GM12801 (cell line): Measurements from ENCODE around the gene PNPLA2.

ENCODE experiments used
- CTCF ChIP-seq: IDR thresholded peaks from one replicate; pipeline ENCODE4 v1.5.1; 2011; ENCODE audit warnings: control low read depth; ENCODE audit not compliant: insufficient read length; ENCODE audit errors: extremely low read depth

PNPLA2 gene

GRCh38 chr11:867856-868358 is 49.2 kb downstream of the PNPLA2 start:
- TF ChIP-seq CTCF, result no peak

GRCh38 chr11:868394-868793 is 49.7 kb downstream of the PNPLA2 start:
- TF ChIP-seq CTCF, result no peak

- no peak for TF ChIP-seq CTCF
These were observed 50.1 kb downstream of the PNPLA2 start for GRCh38 chr11:868802-869201.

GRCh38 chr11:869399-870126 is 50.8 kb downstream of the PNPLA2 start:
- no peak for TF ChIP-seq CTCF

- TF ChIP-seq CTCF, result no peak
These were observed 51.4 kb downstream of the PNPLA2 start for GRCh38 chr11:870127-870413.

- TF ChIP-seq CTCF, result no peak
These were observed 51.7 kb downstream of the PNPLA2 start for GRCh38 chr11:870418-870817.

- TF ChIP-seq CTCF, result no peak
These were observed 52.8 kb downstream of the PNPLA2 start for GRCh38 chr11:871472-871871.
